H9 (cell line): Measurements from ENCODE around the gene HOXD11. TPM values are rescaled to one million over a fixed set of nuclear protein-coding genes. Genes with fewer than 3 reads are reported as not detected.

ENCODE experiments used
- DNase-seq: peaks from one replicate; pipeline ENCODE4 v3.0.0-alpha.2; 2017
- H2AFZ ChIP-seq: one replicate; pipeline ENCODE4 v1.6.1; 2013; ENCODE audit warnings: mild to moderate bottlenecking, low read length, control low read depth, moderate library complexity
- H2AK5ac ChIP-seq: 2 replicates; pipeline ENCODE4 v1.6.1; 2013; ENCODE audit warnings: low read length, control low read depth, mixed read lengths; ENCODE audit not compliant: insufficient read length
- H2BK120ac ChIP-seq: one replicate; pipeline ENCODE4 v1.6.1; 2013; ENCODE audit warnings: low read depth, mild to moderate bottlenecking, low read length, control low read depth, inconsistent platforms; ENCODE audit not compliant: poor library complexity, severe bottlenecking
- H2BK12ac ChIP-seq: 2 replicates; pipeline ENCODE4 v1.6.1; 2013; ENCODE audit warnings: low read length, control low read depth, mixed read lengths, low read depth; ENCODE audit not compliant: insufficient read length
- H2BK15ac ChIP-seq: 2 replicates; pipeline ENCODE4 v1.6.1; 2013; ENCODE audit warnings: low read depth, low read length, control low read depth
- H2BK20ac ChIP-seq: one replicate; pipeline ENCODE4 v1.6.1; 2013; ENCODE audit warnings: low read depth, mild to moderate bottlenecking, low read length, control low read depth, inconsistent platforms; ENCODE audit not compliant: poor library complexity, severe bottlenecking
- H2BK5ac ChIP-seq: 2 replicates; pipeline ENCODE4 v1.6.1; 2013; ENCODE audit warnings: low read length, control low read depth, mixed read lengths; ENCODE audit not compliant: insufficient read length
- H3K14ac ChIP-seq: 2 replicates; pipeline ENCODE4 v1.6.1; 2013; ENCODE audit warnings: low read length, control low read depth; ENCODE audit not compliant: insufficient read depth
- H3K18ac ChIP-seq: 2 replicates; pipeline ENCODE4 v1.6.1; 2013; ENCODE audit warnings: low read depth, mild to moderate bottlenecking, mixed read lengths, low read length, control low read depth; ENCODE audit not compliant: insufficient read length
- H3K23ac ChIP-seq: 2 replicates; pipeline ENCODE4 v1.6.1; 2013; ENCODE audit warnings: low read length, control low read depth, mixed read lengths, low read depth; ENCODE audit not compliant: insufficient read length
- H3K23me2 ChIP-seq: 2 replicates; pipeline ENCODE4 v1.6.1; 2013; ENCODE audit warnings: low read depth, mild to moderate bottlenecking, mixed read lengths, low read length, control low read depth; ENCODE audit not compliant: insufficient read length, poor library complexity, severe bottlenecking
- H3K27ac ChIP-seq: 2 replicates; pipeline ENCODE4 v1.5.1; 2013; ENCODE audit warnings: low read length, control low read depth, mixed read lengths, low read depth; ENCODE audit not compliant: insufficient read length
- H3K27me3 ChIP-seq: 2 replicates; pipeline ENCODE4 v1.6.1; 2013; ENCODE audit warnings: low read length, control low read depth, inconsistent platforms; ENCODE audit not compliant: insufficient read depth
- H3K4ac ChIP-seq: 2 replicates; pipeline ENCODE4 v1.6.1; 2013; ENCODE audit warnings: low read depth, mild to moderate bottlenecking, control low read depth, inconsistent platforms, low read length, moderate library complexity
- H3K4me1 ChIP-seq: 2 replicates; pipeline ENCODE4 v1.6.1; 2013; ENCODE audit warnings: low read length, control low read depth, inconsistent platforms; ENCODE audit not compliant: insufficient read depth
- H3K4me2 ChIP-seq: 2 replicates; pipeline ENCODE4 v1.6.1; 2013; ENCODE audit warnings: low read length, control low read depth, mixed read lengths; ENCODE audit not compliant: insufficient read length, insufficient read depth
- H3K56ac ChIP-seq: 2 replicates; pipeline ENCODE4 v1.6.1; 2013; ENCODE audit warnings: low read depth, mild to moderate bottlenecking, mixed read lengths, low read length, control low read depth; ENCODE audit not compliant: insufficient read length
- H3K79me1 ChIP-seq: 2 replicates; pipeline ENCODE4 v1.6.1; 2013; ENCODE audit warnings: low read depth, mild to moderate bottlenecking, moderate library complexity, low read length, control low read depth, inconsistent platforms; ENCODE audit not compliant: insufficient read depth, poor library complexity, severe bottlenecking
- H3K79me2 ChIP-seq: 2 replicates; pipeline ENCODE4 v1.6.1; 2013; ENCODE audit warnings: low read length, control low read depth, inconsistent platforms; ENCODE audit not compliant: insufficient read depth
- H3K9ac ChIP-seq: 2 replicates; pipeline ENCODE4 v1.6.1; 2013; ENCODE audit warnings: low read length, control low read depth, mixed read lengths; ENCODE audit not compliant: insufficient read length; ENCODE audit errors: extremely low read depth
- H3K9me3 ChIP-seq: one replicate; pipeline ENCODE4 v1.6.1; 2013; ENCODE audit warnings: low read depth, low read length, inconsistent platforms; ENCODE audit not compliant: control insufficient read depth
- H3T11ph ChIP-seq: one replicate; pipeline ENCODE4 v1.6.1; 2013; ENCODE audit warnings: mild to moderate bottlenecking, low read length, control low read depth, inconsistent platforms
- H4K20me1 ChIP-seq: one replicate; pipeline ENCODE4 v1.6.1; 2013; ENCODE audit not compliant: control insufficient read depth, insufficient read length, insufficient read depth
- H4K5ac ChIP-seq: 2 replicates; pipeline ENCODE4 v1.6.1; 2013; ENCODE audit warnings: low read depth, mild to moderate bottlenecking, mixed read lengths, low read length, control low read depth; ENCODE audit not compliant: insufficient read length
- H4K8ac ChIP-seq: replicated peaks from 2 replicates; pipeline ENCODE4 v1.6.1; 2013; ENCODE audit warnings: low read length, control low read depth, mixed read lengths, low read depth; ENCODE audit not compliant: insufficient read length
- H4K91ac ChIP-seq: 2 replicates; pipeline ENCODE4 v1.6.1; 2013; ENCODE audit warnings: low read depth, mild to moderate bottlenecking, moderate library complexity, mixed read lengths, low read length, control low read depth; ENCODE audit not compliant: insufficient read length
- H3K27ac Mint-ChIP-seq, 3 experiments: 2 replicates in 2 of 3; 3 replicates in 1 of 3; pipeline ENCODE4 v1.8.0; 2020 to 2021; ENCODE audit warnings: mixed read lengths in 3 of 3, mild to moderate bottlenecking in 1 of 3, moderate library complexity in 1 of 3
- H3K27me3 Mint-ChIP-seq: 2 replicates; pipeline ENCODE4 v1.8.0; 2021; ENCODE audit warnings: low read depth, mild to moderate bottlenecking, moderate library complexity, mixed read lengths
- H3K36me3 Mint-ChIP-seq, 3 experiments: 2 replicates in 2 of 3; 3 replicates in 1 of 3; pipeline ENCODE4 v1.8.0; 2020 to 2021; ENCODE audit warnings: low read depth in 3 of 3, mixed read lengths in 3 of 3; ENCODE audit not compliant: insufficient read depth in 1 of 3
- H3K4me1 Mint-ChIP-seq, 2 experiments: 2 replicates each; pipeline ENCODE4 v1.8.0; 2020; ENCODE audit warnings: mixed read lengths in 2 of 2
- H3K4me3 Mint-ChIP-seq, 2 experiments: 2 replicates in 1 of 2; 3 replicates in 1 of 2; pipeline ENCODE4 v1.8.0; 2020 to 2021; ENCODE audit warnings: mild to moderate bottlenecking in 2 of 2, mixed read lengths in 2 of 2, moderate library complexity in 1 of 2
- H3K9me3 Mint-ChIP-seq, 2 experiments: 2 replicates in 1 of 2; 3 replicates in 1 of 2; pipeline ENCODE4 v1.8.0; 2020; ENCODE audit warnings: mild to moderate bottlenecking in 2 of 2, mixed read lengths in 2 of 2, moderate library complexity in 1 of 2
- CTCF ChIP-seq: fragments of 200-600 bp; sonication (generic); conservative IDR thresholded peaks from 3 replicates; pipeline ENCODE4 v1.8.0; 2021; ENCODE audit warnings: antibody characterized with exemption, mild to moderate bottlenecking
- WGBS: extraction: QIAGEN DNeasy Blood & Tissue Kit; methylation state at CpG from one replicate; pipeline ENCODE4 v1.1.7; 2013; ENCODE audit warnings: missing lambda C conversion rate, low lambda C conversion rate, mixed read lengths; ENCODE audit not compliant: insufficient read length; ENCODE audit errors: extremely low coverage; 5-methylcytosine and 5-hydroxymethylcytosine counted together
- total RNA-seq: library from RNA; stranded (reverse); gene quantifications from 2 replicates; pipeline ENCODE4 v1.2.1, GENCODE V29; 2021

HOXD11 gene
- total RNA-seq, 1 experiment from 2014 or later: not detected

DNA sequence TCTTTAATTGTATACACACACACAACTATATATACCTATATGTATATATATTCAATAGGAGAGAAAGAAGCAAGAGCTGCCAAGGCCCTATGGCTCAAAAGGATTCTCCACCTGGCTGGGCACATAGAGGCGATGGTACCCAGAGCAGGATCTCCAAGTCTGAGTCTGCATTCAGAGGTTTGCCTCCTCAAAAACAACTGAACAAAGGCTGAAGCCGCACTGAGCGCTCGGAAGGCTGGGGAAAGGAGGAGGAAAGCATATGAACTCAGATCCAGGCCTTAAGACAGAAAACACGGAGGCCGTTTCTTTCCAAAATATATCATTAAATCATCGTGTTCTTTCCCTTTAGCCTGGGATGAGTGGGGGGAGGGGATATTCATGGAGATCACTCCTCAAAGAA lies 3.9 kb upstream of the HOXD11 start:
- Histone ChIP-seq H3K4ac (no peak overlapping the region), H2BK12ac (no peak overlapping the region), H3K14ac (no peak overlapping the region), H3K79me2 (no peaks in the 10 kb centered on the region), H2BK20ac (no peak overlapping the region), H4K91ac (no peak overlapping the region), H3K9ac (no peak overlapping the region), H3K4me2 (no peak overlapping the region), H4K5ac (no peak overlapping the region), H3K18ac (no peak overlapping the region), H4K8ac (no peak overlapping the region), H3K4me1 (no peaks in the 10 kb centered on the region), H3K56ac (no peak overlapping the region), H3K23me2 (peaks cover 5% of the 10 kb centered on the region), H2BK5ac (no peak overlapping the region), H2BK15ac (no peak overlapping the region), H2AFZ (no peak overlapping the region), H3K79me1 (no peaks in the 10 kb centered on the region), H2BK120ac (no peak overlapping the region), H3K27ac (no peak overlapping the region), H3K23ac (no peak overlapping the region), H3T11ph (no peak overlapping the region), H2AK5ac (no peak overlapping the region), H4K20me1 (no peaks in the 10 kb centered on the region), H3K27me3 (peaks cover 93% of the 10 kb centered on the region), H3K9me3 (no peaks in the 10 kb centered on the region)
- Mint-ChIP-seq H3K36me3 (no peaks in the 10 kb centered on the region; a peak in 2 of 7 replicates), H3K4me1 (peaks cover 21 to 40% of the 10 kb centered on the region in 2 experiments), H3K4me3 (no peak overlapping the region), H3K9me3 (peaks cover 5 to 15% of the 10 kb centered on the region in 2 experiments; a peak in 4 of 5 replicates), H3K27ac (no peak overlapping the region), H3K27me3 (peaks cover 96% of the 10 kb centered on the region)
- DNase-seq: peak; percentile 22
- WGBS: no CpG with 5 or more reads among the region's 7 CpGs
- no peak for TF ChIP-seq CTCF
